Parathyroid adenoma (tissue), 2 donors: ENCODE results near the gene AIM2.

Experiments used
- H2AFZ ChIP-seq: fragments of 300-600 bp; sonication (generic); one replicate; pipeline ENCODE4 v1.7.0; 2017; ENCODE audit warnings: antibody characterized with exemption, mild to moderate bottlenecking
- H3K27ac ChIP-seq: fragments of 300-600 bp; sonication (generic); one replicate; pipeline ENCODE4 v1.7.0; 2017
- H3K27me3 ChIP-seq: fragments of 300-600 bp; sonication (generic); one replicate; pipeline ENCODE4 v1.7.0; 2017; ENCODE audit warnings: low read length; ENCODE audit not compliant: control insufficient read depth, insufficient read depth
- H3K36me3 ChIP-seq: fragments of 300-600 bp; sonication (generic); one replicate; pipeline ENCODE4 v1.7.0; 2017; ENCODE audit warnings: low read length; ENCODE audit not compliant: control insufficient read depth, insufficient read depth
- H3K4me1 ChIP-seq: fragments of 300-600 bp; sonication (generic); one replicate; pipeline ENCODE4 v1.7.0; 2017; ENCODE audit warnings: control low read depth
- H3K4me2 ChIP-seq: fragments of 300-600 bp; sonication (generic); one replicate; pipeline ENCODE4 v1.7.0; 2017; ENCODE audit warnings: low read length
- H3K4me3 ChIP-seq: fragments of 300-600 bp; sonication (generic); one replicate; pipeline ENCODE4 v1.7.0; 2017; ENCODE audit warnings: low read depth, low read length
- H3K79me2 ChIP-seq: fragments of 300-600 bp; sonication (generic); one replicate; pipeline ENCODE4 v1.7.0; 2017; ENCODE audit warnings: control low read depth
- H3K9ac ChIP-seq: fragments of 300-600 bp; sonication (generic); one replicate; pipeline ENCODE4 v1.7.0; 2017; ENCODE audit warnings: mild to moderate bottlenecking
- H3K9me3 ChIP-seq: fragments of 300-600 bp; sonication (generic); one replicate; pipeline ENCODE4 v1.7.0; 2017; ENCODE audit warnings: low read length; ENCODE audit not compliant: control insufficient read depth
- CTCF ChIP-seq: fragments of 300-600 bp; sonication (generic); IDR thresholded peaks from one replicate; pipeline ENCODE4 v1.7.0; 2017; ENCODE audit warnings: antibody characterized with exemption, mild to moderate bottlenecking
- donor health status: primary hyperparathyroidism.

The AIM2 gene

GRCh38 chr1:159088546-159089183 is 12.1 kb upstream of the AIM2 start:
- Histone ChIP-seq H3K4me3 (no peak overlapping the region), H3K4me1 (no peaks in the 10 kb centered on the region), H3K27me3 (no peaks in the 10 kb centered on the region), H3K36me3 (no peaks in the 10 kb centered on the region), H3K4me2 (no peak overlapping the region), H3K27ac (no peak overlapping the region), H3K79me2 (no peaks in the 10 kb centered on the region), H3K9me3 (no peaks in the 10 kb centered on the region), H2AFZ (no peak overlapping the region), H3K9ac (no peak overlapping the region)
- TF ChIP-seq CTCF = no peak

- H3K4me1 ChIP-seq = no peaks in the 10 kb centered on the region
- no peak overlapping the region for H3K4me2 ChIP-seq
- no peaks in the 10 kb centered on the region for H3K9me3 ChIP-seq
- H2AFZ ChIP-seq = no peak overlapping the region
- H3K79me2 ChIP-seq = no peaks in the 10 kb centered on the region
- H3K27ac ChIP-seq = no peak overlapping the region
- H3K4me3 ChIP-seq = no peak overlapping the region
- no peak for TF ChIP-seq CTCF
- H3K27me3 ChIP-seq = no peaks in the 10 kb centered on the region
- H3K36me3 ChIP-seq = no peaks in the 10 kb centered on the region
- H3K9ac ChIP-seq = no peak overlapping the region
Measured at GRCh38 chr1:159088050-159088449, 11.5 kb upstream of the AIM2 start.

GRCh38 chr1:159084867-159085266 is 8.3 kb upstream of the AIM2 start:
- TF ChIP-seq CTCF = no peak
- Histone ChIP-seq H2AFZ (no peak overlapping the region), H3K9me3 (no peaks in the 10 kb centered on the region), H3K27ac (no peak overlapping the region), H3K4me2 (no peak overlapping the region), H3K4me1 (no peaks in the 10 kb centered on the region), H3K79me2 (no peaks in the 10 kb centered on the region), H3K4me3 (no peak overlapping the region), H3K27me3 (no peaks in the 10 kb centered on the region), H3K36me3 (no peaks in the 10 kb centered on the region), H3K9ac (no peak overlapping the region)

- no peak overlapping the region for H3K4me3 ChIP-seq
- no peak overlapping the region for H3K9ac ChIP-seq
- no peak for TF ChIP-seq CTCF
- H3K4me1 ChIP-seq = no peaks in the 10 kb centered on the region
- no peak overlapping the region for H2AFZ ChIP-seq
- H3K79me2 ChIP-seq = no peaks in the 10 kb centered on the region
- no peaks in the 10 kb centered on the region for H3K27me3 ChIP-seq
- H3K36me3 ChIP-seq = no peaks in the 10 kb centered on the region
- no peak overlapping the region for H3K4me2 ChIP-seq
- no peaks in the 10 kb centered on the region for H3K9me3 ChIP-seq
- H3K27ac ChIP-seq = no peak overlapping the region
Measured at GRCh38 chr1:159084152-159084551, 7.6 kb upstream of the AIM2 start.

- no peak overlapping the region for H3K27ac ChIP-seq
- H3K9me3 ChIP-seq = no peaks in the 10 kb centered on the region
- H3K4me3 ChIP-seq = no peak overlapping the region
- no peak for TF ChIP-seq CTCF
- H3K36me3 ChIP-seq = no peaks in the 10 kb centered on the region
- H3K9ac ChIP-seq = no peak overlapping the region
- no peaks in the 10 kb centered on the region for H3K27me3 ChIP-seq
- no peak overlapping the region for H3K4me2 ChIP-seq
- H3K79me2 ChIP-seq = no peaks in the 10 kb centered on the region
- no peak overlapping the region for H2AFZ ChIP-seq
- H3K4me1 ChIP-seq = no peaks in the 10 kb centered on the region
Measured at GRCh38 chr1:159083013-159083412, 6.4 kb upstream of the AIM2 start.
